HepG2 (cell line): ENCODE measurements around the gene SP9. TPM values are rescaled to one million over a fixed set of nuclear protein-coding genes. Genes with fewer than 3 reads are reported as not detected.

Experiments used
- CCDC6 ChIP-seq: sonication (generic); formaldehyde crosslinking; IDR thresholded peaks from 2 replicates; pipeline ENCODE4 v1.8.1; 2022; ENCODE audit warnings: mild to moderate bottlenecking, missing genetic modification reagents, moderate library complexity
- GABPB1 ChIP-seq: IDR thresholded peaks from 2 replicates; pipeline ENCODE4 v1.6.1; 2016; ENCODE audit warnings: mild to moderate bottlenecking, missing genetic modification reagents, moderate library complexity, missing compliant biosample characterization
- GLMP ChIP-seq: sonication (generic); formaldehyde crosslinking; IDR thresholded peaks from 2 replicates; pipeline ENCODE4 v1.9.0; 2021; ENCODE audit warnings: missing genetic modification reagents, mild to moderate bottlenecking, borderline replicate concordance
- MLXIP ChIP-seq: sonication (generic); formaldehyde crosslinking; IDR thresholded peaks from 2 replicates; pipeline ENCODE4 v1.9.0; 2021; ENCODE audit warnings: missing genetic modification reagents, borderline replicate concordance
- NFAT5 ChIP-seq: sonication (generic); formaldehyde crosslinking; IDR thresholded peaks from 2 replicates; pipeline ENCODE4 v1.4.0; 2020; ENCODE audit warnings: missing genetic modification reagents
- NFKBIZ ChIP-seq: IDR thresholded peaks from 2 replicates; pipeline ENCODE4 v1.6.1; 2018; ENCODE audit warnings: missing genetic modification reagents, missing compliant biosample characterization
- SNAPC2 ChIP-seq: sonication (generic); formaldehyde crosslinking; IDR thresholded peaks from 2 replicates; pipeline ENCODE4 v1.8.1; 2022; ENCODE audit warnings: mild to moderate bottlenecking, missing genetic modification reagents
- SRY ChIP-seq: sonication (generic); formaldehyde crosslinking; IDR thresholded peaks from 2 replicates; pipeline ENCODE4 v1.8.0; 2022; ENCODE audit warnings: mild to moderate bottlenecking, missing genetic modification reagents
- ZBTB8A ChIP-seq: sonication (generic); formaldehyde crosslinking; IDR thresholded peaks from 2 replicates; pipeline ENCODE4 v1.4.0; 2020; ENCODE audit warnings: mild to moderate bottlenecking, low read depth, missing genetic modification reagents, borderline replicate concordance
- ZFP36 ChIP-seq: fragments of 150-350 bp; IDR thresholded peaks from 2 replicates; pipeline ENCODE4 v1.6.1; 2018; ENCODE audit warnings: borderline replicate concordance, low read length, low read depth; ENCODE audit not compliant: partially characterized antibody
- ZNF230 ChIP-seq: sonication (generic); formaldehyde crosslinking; IDR thresholded peaks from 2 replicates; pipeline ENCODE4 v1.4.0; 2020; ENCODE audit warnings: mild to moderate bottlenecking, missing genetic modification reagents
- ZNF296 ChIP-seq: sonication (generic); formaldehyde crosslinking; conservative IDR thresholded peaks from 2 replicates; pipeline ENCODE4 v1.5.0; 2020; ENCODE audit warnings: mild to moderate bottlenecking, missing genetic modification reagents
- polyA plus RNA-seq, 8 experiments: library from polyadenylated mRNA; depleted of rRNA in 3 of 8; stranded (reverse) in 7 of 8; unstranded in 1 of 8; fragments of >200 nt; fragmentation: Illumina TruSeq in 4 of 8; extraction: Trizol in 4 of 8; gene quantifications; 2 replicates each; pipeline versions ENCODE4 v1.2.1 to v1.2.3, GENCODE V29; 2011 to 2016; ENCODE audit warnings: low read depth in 4 of 8, missing spikeins in 1 of 8, mixed read lengths in 1 of 8; ENCODE audit not compliant: insufficient read depth in 1 of 8
- total RNA-seq, 5 experiments: library from RNA; depleted of rRNA; stranded (reverse); fragments of >200 nt; fragmentation: Illumina TruSeq; extraction: Trizol; gene quantifications; 2 replicates each; pipeline ENCODE4 v1.2.3, GENCODE V29; 2016; ENCODE audit warnings: low read depth in 1 of 5

The SP9 gene
- total and polyA plus RNA-seq, 2 of the 13 experiments (the other 11 are each of a cell fraction or from before 2014, with no cell fraction given) = not detected

- TF ChIP-seq GLMP (CRISPR knock-in tag) (no peak), ZBTB8A (CRISPR knock-in tag) (no peak), CCDC6 (0 out of 2 replicates have a peak, but pooled peaks have one; percentile 28), SNAPC2 (CRISPR knock-in tag) (no peak), ZFP36 (peak; percentile 18), NFKBIZ (CRISPR knock-in tag) (no peak), SRY (CRISPR knock-in tag) (no peak), GABPB1 (peak; percentile 46; the same call in 1 of the 2 replicates), ZNF296 (CRISPR knock-in tag) (no peak), MLXIP (no peak), NFAT5 (0 out of 2 replicates have a peak, but pooled peaks have one; percentile 46), ZNF230 (CRISPR knock-in tag) (no peak)
Measured at GRCh38 chr2:174341293-174341994, 6.7 kb downstream of the SP9 start (continued).
